ENCODE measurements around the gene LDLRAP1.
A peak's percentile ranks its signal among the peaks of the same experiment; 100 is the strongest.

LDLRAP1 gene

GRCh38 chr1:25541889-25542658 is 1.3 kb upstream of the LDLRAP1 start:
- Histone ChIP-seq H3K4me1 (ENCODE audit: control insufficient read depth, low read length) (peaks cover 10% of the 10 kb centered on the region), H3K4me3 (ENCODE audit: low read length) (no peak overlapping the region), H3F3A (ENCODE audit: control insufficient read depth, insufficient read depth) (no peaks in the 10 kb centered on the region), H3K9me2 (replicated peaks; ENCODE audit: control insufficient read depth, low read length) (no peaks in the 10 kb centered on the region), H3K9me3 (ENCODE audit: control insufficient read depth, insufficient read depth, low read length) (no peaks in the 10 kb centered on the region), H3K4me2 (ENCODE audit: low read length) (no peak overlapping the region), H3K36me3 (ENCODE audit: control insufficient read depth, low read length) (no peaks in the 10 kb centered on the region), H3K79me2 (ENCODE audit: control insufficient read depth, low read length) (no peaks in the 10 kb centered on the region), H3K27ac (ENCODE audit: low read depth, low read length) (no peak overlapping the region), H4K20me1 (ENCODE audit: control insufficient read depth, insufficient read depth, low read depth, low read length) (no peaks in the 10 kb centered on the region), H3K27me3 (ENCODE audit: control insufficient read depth, low read length) (peaks cover 45% of the 10 kb centered on the region)
- no peak for TF ChIP-seq EZH2phosphoT487 (IDR thresholded peaks at IDR 0.05; ENCODE audit: borderline replicate concordance, low read length)
- TF ChIP-seq CTCF (IDR thresholded peaks at IDR 0.05; ENCODE audit: low read depth, low read length, poor library complexity, severe bottlenecking) = no peak

GRCh38 chr1:25543005-25543424 is 391 bp upstream of the LDLRAP1 start:
- no peaks in the 10 kb centered on the region for H3K9me3 ChIP-seq (ENCODE audit: control insufficient read depth, insufficient read depth, low read length)
- peaks cover 10% of the 10 kb centered on the region for H3K4me1 ChIP-seq (ENCODE audit: control insufficient read depth, low read length)

GRCh38 chr1:25544243-25544764 is 898 bp downstream of the LDLRAP1 start:
- H3K79me2 ChIP-seq (ENCODE audit: control insufficient read depth, low read length) = no peaks in the 10 kb centered on the region

More at GRCh38 chr1:25543005-25543424, 391 bp upstream of the LDLRAP1 start:
- Histone ChIP-seq H3K9me2 (replicated peaks; ENCODE audit: control insufficient read depth, low read length) (no peaks in the 10 kb centered on the region), H3K36me3 (ENCODE audit: control insufficient read depth, low read length) (no peaks in the 10 kb centered on the region), H4K20me1 (ENCODE audit: control insufficient read depth, insufficient read depth, low read depth, low read length) (no peaks in the 10 kb centered on the region), H3K27me3 (ENCODE audit: control insufficient read depth, low read length) (peaks cover 40% of the 10 kb centered on the region), H3K79me2 (ENCODE audit: control insufficient read depth, low read length) (no peaks in the 10 kb centered on the region), H3F3A (ENCODE audit: control insufficient read depth, insufficient read depth) (no peaks in the 10 kb centered on the region), H3K4me3 (ENCODE audit: low read length) (peak overlapping the region; percentile 74), H3K4me2 (ENCODE audit: low read length) (peak overlapping the region; percentile 72), H3K27ac (ENCODE audit: low read depth, low read length) (no peak overlapping the region)
- no peak for TF ChIP-seq CTCF (IDR thresholded peaks at IDR 0.05; ENCODE audit: low read depth, low read length, poor library complexity, severe bottlenecking)
- no peak for TF ChIP-seq EZH2phosphoT487 (IDR thresholded peaks at IDR 0.05; ENCODE audit: borderline replicate concordance, low read length)

More at GRCh38 chr1:25544243-25544764, 898 bp downstream of the LDLRAP1 start:
- Histone ChIP-seq H3K4me2 (ENCODE audit: low read length) (peak overlapping the region; percentile 72), H3K36me3 (ENCODE audit: control insufficient read depth, low read length) (no peaks in the 10 kb centered on the region), H3K27ac (ENCODE audit: low read depth, low read length) (no peak overlapping the region), H3K4me1 (ENCODE audit: control insufficient read depth, low read length) (peaks cover 21% of the 10 kb centered on the region), H3K4me3 (ENCODE audit: low read length) (peak overlapping the region; percentile 74), H3F3A (ENCODE audit: control insufficient read depth, insufficient read depth) (no peaks in the 10 kb centered on the region), H4K20me1 (ENCODE audit: control insufficient read depth, insufficient read depth, low read depth, low read length) (no peaks in the 10 kb centered on the region), H3K9me2 (replicated peaks; ENCODE audit: control insufficient read depth, low read length) (no peaks in the 10 kb centered on the region), H3K9me3 (ENCODE audit: control insufficient read depth, insufficient read depth, low read length) (no peaks in the 10 kb centered on the region), H3K27me3 (ENCODE audit: control insufficient read depth, low read length) (peaks cover 35% of the 10 kb centered on the region)
- no peak for TF ChIP-seq CTCF (IDR thresholded peaks at IDR 0.05; ENCODE audit: low read depth, low read length, poor library complexity, severe bottlenecking)
- no peak for TF ChIP-seq EZH2phosphoT487 (IDR thresholded peaks at IDR 0.05; ENCODE audit: borderline replicate concordance, low read length)

Data from DOHH2 (cell line).